Measurements from ENCODE around the gene ADAM12.
A peak's percentile ranks its signal among the peaks of the same experiment; 100 is the strongest.

Gene ADAM12

GRCh38 chr10:126006906-126007305 lies 381.4 kb downstream of the ADAM12 start:
- TF ChIP-seq ZNF18 (tag by site-specific recombination; IDR thresholded peaks at IDR 0.05) (no peak), ZNF600 (tag by site-specific recombination; IDR thresholded peaks at IDR 0.05) (no peak), OSR2 (tag by site-specific recombination; IDR thresholded peaks at IDR 0.05) (no peak), PRDM2 (tag by site-specific recombination; IDR thresholded peaks at IDR 0.05; ENCODE audit: borderline replicate concordance) (no peak), ZEB2 (tag by site-specific recombination; IDR thresholded peaks at IDR 0.05) (no peak), EGR2 (tag by site-specific recombination; IDR thresholded peaks at IDR 0.05; ENCODE audit: low read depth) (no peak), SCRT2 (tag by site-specific recombination; IDR thresholded peaks at IDR 0.05) (peak; percentile 91), ZNF280D (tag by site-specific recombination; IDR thresholded peaks at IDR 0.05) (no peak), SCRT1 (tag by site-specific recombination; IDR thresholded peaks at IDR 0.05; ENCODE audit: borderline replicate concordance) (peak; percentile 58; the same call in 1 of the 2 replicates), ZNF341 (tag by site-specific recombination; IDR thresholded peaks at IDR 0.05; ENCODE audit: low read depth) (no peak), ZNF544 (tag by site-specific recombination; IDR thresholded peaks at IDR 0.05) (no peak), ZNF610 (tag by site-specific recombination; IDR thresholded peaks at IDR 0.05; ENCODE audit: borderline replicate concordance) (no peak), ZNF791 (tag by site-specific recombination; IDR thresholded peaks at IDR 0.05) (no peak)
- no peaks in the 10 kb centered on the region for H3K9me3 ChIP-seq (ENCODE audit: control insufficient read depth, insufficient read depth, low read depth, low read length)
- no peaks in the 10 kb centered on the region for H3K4me1 ChIP-seq (ENCODE audit: control insufficient read depth, insufficient read depth, low read length)
- CTCF ChIA-PET = no interaction called here
- H3K4me3 ChIP-seq (ENCODE audit: low read depth, low read length) = no peak overlapping the region
- H3K36me3 ChIP-seq (ENCODE audit: control insufficient read depth in 2 of 2, insufficient read depth in 1 of 2, low read length in 2 of 2) = no peaks in the 10 kb centered on the region
- POLR2A ChIA-PET = no interaction called here
- no peak overlapping the region for H3K27ac ChIP-seq (ENCODE audit: extremely low read depth, low read depth, low read length)

DNA sequence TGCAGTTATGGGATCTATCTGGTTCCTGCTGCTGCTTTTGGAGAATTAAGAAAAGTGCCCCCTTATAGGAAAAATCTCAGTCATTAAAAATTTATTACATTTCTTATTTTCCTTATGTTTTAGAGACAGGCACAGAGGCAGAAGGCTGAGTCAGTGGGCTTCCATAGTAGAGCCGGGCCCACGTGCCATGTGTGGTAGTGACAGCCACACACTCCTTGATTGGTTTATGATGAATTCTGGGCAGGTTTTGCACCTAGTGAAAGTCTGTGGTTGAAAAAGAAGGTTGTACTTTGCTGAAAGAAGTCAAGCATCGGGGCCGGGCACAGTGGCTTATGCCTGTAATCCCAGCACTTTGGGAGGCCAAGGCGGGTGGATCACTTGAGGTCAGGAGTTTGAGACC lies 382.0 kb downstream of the ADAM12 start:
- Histone ChIP-seq H3K9me3 (ENCODE audit: control insufficient read depth, insufficient read depth, low read depth, low read length) (no peaks in the 10 kb centered on the region), H3K27ac (ENCODE audit: extremely low read depth, low read depth, low read length) (no peak overlapping the region), H3K4me3 (ENCODE audit: low read depth, low read length) (no peak overlapping the region), H3K36me3 (ENCODE audit: control insufficient read depth in 2 of 2, insufficient read depth in 1 of 2, low read length in 2 of 2) (no peaks in the 10 kb centered on the region), H3K4me1 (ENCODE audit: control insufficient read depth, insufficient read depth, low read length) (no peaks in the 10 kb centered on the region)
- ChIA-PET CTCF (no interaction called here), POLR2A (no interaction called here)
- TF ChIP-seq ZNF335 (tag by site-specific recombination; conservative IDR thresholded peaks at IDR 0.05) (no peak), KLF7 (tag by site-specific recombination; IDR thresholded peaks at IDR 0.05; ENCODE audit: borderline replicate concordance) (no peak), KLF1 (tag by site-specific recombination; IDR thresholded peaks at IDR 0.05) (no peak), ZFP69B (tag by site-specific recombination; IDR thresholded peaks at IDR 0.05) (no peak), ZNF398 (tag by site-specific recombination; IDR thresholded peaks at IDR 0.05) (no peak), ZNF302 (tag by site-specific recombination; IDR thresholded peaks at IDR 0.05; ENCODE audit: low read depth) (no peak), BCL11A (tag by site-specific recombination; IDR thresholded peaks at IDR 0.05; ENCODE audit: low read depth) (no peak)
